AG08395 (cell line): ENCODE data around the gene MBP.

Experiments
- DNase-seq: peaks from one replicate; pipeline ENCODE4 v3.0.0; 2012; ENCODE audit warnings: mixed read lengths, low spot score

MBP gene

DNA sequence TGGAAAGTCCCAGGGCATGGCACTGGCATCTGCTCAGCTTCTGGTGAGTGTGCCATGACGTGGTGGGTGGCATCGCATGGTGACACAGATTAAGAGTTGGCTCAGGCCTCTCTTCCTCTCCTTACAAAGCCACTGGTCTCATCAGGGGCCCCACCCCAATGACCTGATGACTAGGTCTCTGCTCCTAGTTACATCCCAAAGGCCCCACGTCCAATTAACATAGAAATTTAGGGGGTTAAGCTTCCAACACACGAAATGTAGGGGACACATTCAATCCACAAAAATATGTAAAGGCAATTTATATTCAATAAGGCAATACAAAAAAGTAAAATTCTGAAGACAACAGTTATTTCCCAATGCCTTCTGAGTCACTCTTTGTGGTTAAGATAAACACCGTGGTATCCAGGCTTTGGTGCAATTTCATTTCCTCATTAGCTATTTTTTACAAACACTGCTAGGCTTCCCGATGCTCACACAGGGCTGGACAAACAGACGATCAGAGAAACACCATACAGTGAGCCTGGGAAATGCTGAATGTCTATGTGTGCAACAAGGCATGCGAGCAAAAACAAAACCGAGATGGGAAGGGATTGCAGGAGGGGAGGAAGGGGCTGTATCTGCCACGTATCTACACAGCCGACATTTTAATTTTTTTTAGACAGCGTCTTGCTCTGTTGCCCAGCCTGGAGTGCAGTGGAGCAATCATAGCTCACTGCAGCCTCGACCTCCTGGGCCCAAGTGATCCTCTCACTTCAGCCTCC, 67.2 kb downstream of the MBP start:
- peak; percentile 78 for DNase-seq

DNA sequence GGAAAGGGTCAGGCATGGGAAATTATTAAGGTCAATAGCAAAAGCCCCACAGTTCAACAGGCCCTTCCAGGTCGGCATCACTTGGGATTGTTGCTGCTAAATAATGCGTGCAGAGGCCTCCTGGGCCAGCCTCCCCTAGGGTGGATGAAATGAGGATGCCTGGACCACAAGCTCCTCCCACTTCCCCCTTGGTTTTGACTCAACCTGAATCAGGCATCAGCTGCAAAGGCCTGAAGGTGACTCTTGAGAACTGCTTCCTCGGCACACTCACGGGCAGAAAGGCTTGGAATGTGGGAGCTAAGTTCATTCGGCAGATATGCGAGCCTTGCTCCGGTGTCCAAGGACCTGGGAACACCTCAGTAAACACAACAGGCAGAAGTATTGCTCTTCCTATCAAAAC, 69.3 kb downstream of the MBP start:
- no peak for DNase-seq

DNA sequence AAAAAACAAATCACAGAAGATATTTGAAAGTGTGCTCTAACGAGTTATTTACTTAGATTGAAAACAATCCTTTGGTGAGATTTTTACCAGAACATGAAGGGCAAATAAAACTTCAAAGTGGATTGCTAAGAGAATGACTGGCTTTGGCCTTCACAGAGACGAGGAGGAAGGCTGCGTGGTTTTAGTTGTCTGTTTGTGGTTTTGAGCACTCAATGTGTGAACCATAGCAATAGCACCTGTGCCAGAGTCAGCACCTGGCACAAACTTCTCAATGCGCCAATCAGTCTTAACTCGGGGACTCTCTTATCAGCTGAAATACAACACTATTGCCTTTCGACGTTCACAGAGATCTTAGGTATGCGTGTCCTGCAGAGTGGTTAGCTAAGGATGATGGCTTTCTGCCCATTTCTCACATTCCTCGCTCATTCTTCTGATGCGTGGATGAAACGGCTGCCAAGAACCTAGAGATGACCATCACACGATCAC, 70.0 kb downstream of the MBP start:
- DNase-seq = no peak

DNA sequence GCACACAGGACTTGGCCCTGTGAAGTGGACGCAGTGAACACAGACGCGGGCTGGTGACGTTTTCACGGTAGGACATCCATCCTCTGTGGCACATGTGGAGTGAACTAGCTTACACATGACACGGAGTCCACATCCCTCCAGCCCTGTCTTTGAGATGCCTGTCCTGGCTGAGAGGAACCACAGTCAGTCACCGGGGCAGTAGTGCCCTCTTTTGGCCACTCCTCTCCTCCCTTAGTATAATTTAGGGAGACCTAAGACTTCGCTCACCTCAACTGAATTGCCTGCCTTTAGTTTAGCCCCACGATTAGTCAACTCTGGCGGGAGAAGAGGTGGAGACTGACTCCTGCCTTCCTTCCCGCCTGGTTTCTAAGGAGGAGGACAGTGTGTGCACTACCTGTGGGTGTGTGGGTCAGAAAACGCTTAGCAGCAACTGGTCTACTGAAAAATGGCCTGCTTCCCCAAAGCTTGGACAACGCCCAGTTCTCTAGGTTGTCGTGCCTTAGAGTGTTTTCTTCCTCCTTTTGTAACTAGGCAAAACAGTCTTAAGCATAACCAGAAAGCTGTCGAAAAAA, 70.6 kb downstream of the MBP start:
- DNase-seq = no peak

DNA sequence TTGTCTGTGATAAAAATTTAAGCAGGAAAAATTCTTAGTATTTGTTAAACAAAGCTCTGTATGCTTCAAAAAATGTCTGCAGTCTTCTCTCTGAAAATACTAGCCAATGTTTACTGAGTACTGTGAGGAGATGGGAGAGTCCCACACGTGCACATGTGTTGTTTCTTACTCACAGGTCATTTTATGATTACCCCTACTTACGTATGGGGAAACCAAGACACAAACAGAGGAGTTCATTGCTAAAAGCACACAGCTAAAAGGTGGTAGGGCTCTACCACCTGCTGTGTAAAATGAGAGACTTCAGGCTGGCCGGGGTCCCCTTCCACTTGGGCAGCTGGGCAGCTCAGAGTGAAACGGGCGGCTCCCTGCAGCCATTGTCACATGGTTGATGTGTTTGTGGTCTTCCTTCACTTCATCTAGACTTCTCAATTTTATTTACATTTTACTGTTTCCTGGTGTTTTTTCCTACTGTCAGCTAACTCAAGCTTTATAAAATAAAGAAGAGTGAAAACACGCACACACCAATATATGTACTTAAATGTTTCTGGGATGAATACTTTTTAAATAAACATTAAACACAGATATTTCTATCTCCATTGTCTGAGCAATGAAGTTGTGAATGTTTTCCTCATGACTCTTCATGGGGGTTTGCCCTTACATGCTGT, 71.2 kb downstream of the MBP start:
- no peak for DNase-seq

GRCh38 chr18:77060151-77060550, 72.4 kb downstream of the MBP start:
- DNase-seq = no peak

- no peak for DNase-seq
These were observed 73.2 kb downstream of the MBP start for GRCh38 chr18:77059294-77059916.

DNA sequence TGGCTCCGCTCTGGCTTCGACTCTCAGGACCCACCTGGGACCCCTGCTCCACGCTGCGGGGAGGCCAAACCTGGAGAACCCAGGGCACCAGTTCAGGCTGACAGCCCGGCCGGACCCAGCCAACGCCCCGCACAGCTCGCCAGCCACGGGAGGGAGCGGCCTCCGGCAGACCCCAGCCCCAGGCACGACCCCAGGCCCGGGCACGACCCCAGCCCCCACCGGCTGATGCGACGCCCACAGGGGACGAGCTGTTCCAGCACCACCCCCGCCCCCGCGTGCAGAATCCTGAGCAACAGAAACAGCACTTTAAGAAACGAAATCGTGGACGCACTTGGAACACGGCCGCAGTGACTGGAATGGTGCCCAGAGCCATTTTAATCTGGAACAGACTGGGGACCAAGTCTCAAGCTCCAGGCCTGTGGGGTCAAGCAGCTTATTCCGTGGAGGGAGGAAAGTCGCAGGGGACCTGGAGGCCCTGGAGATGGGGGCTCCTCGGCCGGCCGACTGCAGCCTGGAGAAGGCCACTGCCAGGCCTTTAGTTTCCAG, 74.2 kb downstream of the MBP start:
- no peak for DNase-seq

DNA sequence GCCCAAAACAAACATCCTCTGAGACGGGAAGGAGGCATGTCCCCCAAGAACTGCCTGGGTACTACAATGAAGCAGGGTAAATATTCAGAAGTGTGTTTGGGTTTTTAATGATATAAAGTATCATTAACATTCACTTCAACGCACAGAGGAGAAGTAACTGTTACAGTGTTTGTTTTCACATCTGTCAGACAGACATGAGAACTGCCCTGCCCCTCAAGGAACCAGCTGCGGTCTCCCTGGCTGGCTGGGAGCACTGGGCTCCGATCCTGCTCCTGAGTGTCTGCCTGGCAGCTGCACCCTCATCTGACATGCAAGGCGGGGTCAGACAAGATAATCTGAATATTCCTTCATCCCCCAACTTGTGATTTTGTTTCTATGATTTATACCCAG, 75.6 kb downstream of the MBP start:
- DNase-seq = peak; percentile 45

DNA sequence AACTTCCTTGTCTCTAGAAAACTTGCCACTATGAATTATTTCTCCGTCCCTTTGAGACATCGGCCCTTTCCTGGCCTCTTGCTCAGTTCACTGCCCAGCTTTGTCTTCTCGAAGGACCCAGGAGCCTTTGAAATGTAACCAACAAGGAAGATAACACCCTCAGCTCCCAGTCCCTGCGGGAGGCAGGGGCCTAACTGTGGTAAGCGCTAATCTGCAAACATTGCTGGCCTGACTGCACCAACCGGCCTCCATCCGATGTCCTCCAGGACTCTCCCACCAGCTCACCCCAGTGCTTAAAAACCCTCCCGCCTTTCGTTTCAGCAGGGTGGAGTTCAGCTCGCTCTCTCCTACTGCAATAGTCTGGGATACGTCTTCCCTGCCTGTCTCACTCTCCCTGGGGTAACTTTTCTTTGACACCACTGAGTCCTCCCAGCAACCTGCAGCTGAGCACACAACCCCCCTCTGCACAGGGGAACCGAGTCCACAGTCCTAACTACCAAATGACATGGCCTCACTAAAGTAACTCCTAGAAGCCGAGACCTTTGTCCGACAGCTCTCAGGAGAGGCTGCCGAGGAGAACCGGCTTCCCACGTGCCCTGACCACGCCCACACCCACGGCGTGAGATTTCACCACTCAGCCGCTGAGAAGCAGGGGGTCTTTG, 76.1 kb downstream of the MBP start:
- no peak for DNase-seq

- DNase-seq = no peak
These were observed 76.9 kb downstream of the MBP start for GRCh38 chr18:77055429-77056300.

DNA sequence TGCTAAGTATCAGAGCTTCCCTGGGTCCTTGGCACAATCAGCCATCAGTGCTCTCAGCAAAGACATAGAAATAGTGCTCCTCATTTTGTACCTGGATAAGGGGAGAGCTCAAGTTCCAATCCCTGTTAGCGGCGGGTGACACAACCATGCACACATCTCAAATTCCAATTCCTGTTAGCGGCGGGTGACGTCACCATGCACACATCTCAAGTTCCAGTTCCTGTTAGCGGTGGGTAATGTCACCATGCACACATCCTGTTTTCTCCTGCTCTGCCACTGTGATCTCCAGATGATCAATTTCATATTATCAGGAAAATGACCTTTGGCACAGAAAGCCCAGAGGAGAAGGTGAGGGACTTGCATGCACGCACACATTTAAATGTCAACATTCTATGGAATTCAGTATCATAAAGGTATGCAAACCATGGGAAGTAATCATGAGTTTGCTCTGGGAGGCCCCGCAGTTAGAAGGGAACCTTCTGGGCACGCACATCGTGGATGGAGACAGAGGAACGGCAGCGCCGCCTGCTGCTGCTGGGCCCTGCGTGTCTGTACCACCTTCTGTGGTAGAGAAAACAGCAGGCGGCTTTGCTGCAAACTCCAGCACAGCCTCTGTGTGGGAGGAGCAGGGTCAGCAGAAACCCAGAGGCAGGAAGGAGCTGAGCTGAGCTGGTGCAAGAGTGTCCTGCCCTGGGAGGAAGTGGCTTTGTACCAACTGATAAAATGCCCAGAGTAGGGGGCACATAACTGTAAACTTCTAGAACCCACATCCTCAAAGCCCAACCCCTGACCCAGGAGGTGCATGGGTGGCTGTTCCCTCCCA, 77.8 kb downstream of the MBP start:
- DNase-seq = peak; percentile 74

DNA sequence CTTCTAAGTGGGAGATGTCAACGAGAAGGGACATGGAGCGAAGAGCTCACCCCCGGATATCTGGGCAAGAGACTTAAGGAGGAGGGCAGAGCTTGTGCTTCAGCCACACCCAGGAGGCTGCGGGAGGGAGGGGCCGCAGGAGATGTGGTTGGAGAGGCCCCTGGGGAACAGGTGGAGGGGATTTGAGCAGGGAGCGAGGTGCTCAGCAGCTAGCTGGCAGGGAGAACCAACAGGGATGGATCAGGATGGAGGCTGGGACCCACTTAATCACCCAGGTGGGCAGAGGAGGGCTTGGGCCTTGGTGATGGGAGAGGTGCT, 78.3 kb downstream of the MBP start:
- DNase-seq = no peak

DNA sequence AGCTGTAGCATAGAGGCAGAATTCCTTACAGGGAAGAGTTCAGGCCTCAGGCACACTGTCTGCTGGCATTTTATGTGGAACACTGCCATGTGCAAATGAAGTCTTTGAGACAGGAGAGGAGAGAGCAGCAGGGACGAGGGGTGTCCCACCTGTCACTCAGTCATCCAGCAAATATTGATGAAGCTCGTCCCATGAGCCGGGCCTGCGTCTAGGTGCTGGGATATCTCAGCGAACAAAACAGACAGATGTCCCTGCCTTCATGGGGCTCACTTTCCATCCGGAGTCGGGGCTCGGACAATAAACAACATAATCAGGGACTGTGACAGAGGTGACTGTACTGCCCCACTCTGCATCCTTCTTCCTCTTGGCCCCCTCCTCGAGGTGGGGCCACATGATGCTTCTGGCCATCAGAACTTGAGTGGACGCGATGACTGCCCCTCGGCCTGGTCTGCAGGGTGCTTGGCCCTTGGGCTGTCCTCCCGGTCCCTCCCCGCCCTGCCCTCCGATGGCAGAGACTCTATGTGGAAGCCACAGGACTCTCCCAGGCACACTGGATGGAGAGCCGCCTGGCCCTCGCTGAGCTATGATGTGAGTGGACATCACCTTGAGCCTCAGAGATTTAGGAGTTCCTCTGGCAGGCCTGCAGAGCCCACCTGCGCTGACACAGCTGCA, 78.8 kb downstream of the MBP start:
- no peak for DNase-seq

GRCh38 chr18:77052983-77053309, 79.6 kb downstream of the MBP start:
- no peak for DNase-seq

GRCh38 chr18:77052297-77052982, 80.1 kb downstream of the MBP start:
- no peak for DNase-seq

DNA sequence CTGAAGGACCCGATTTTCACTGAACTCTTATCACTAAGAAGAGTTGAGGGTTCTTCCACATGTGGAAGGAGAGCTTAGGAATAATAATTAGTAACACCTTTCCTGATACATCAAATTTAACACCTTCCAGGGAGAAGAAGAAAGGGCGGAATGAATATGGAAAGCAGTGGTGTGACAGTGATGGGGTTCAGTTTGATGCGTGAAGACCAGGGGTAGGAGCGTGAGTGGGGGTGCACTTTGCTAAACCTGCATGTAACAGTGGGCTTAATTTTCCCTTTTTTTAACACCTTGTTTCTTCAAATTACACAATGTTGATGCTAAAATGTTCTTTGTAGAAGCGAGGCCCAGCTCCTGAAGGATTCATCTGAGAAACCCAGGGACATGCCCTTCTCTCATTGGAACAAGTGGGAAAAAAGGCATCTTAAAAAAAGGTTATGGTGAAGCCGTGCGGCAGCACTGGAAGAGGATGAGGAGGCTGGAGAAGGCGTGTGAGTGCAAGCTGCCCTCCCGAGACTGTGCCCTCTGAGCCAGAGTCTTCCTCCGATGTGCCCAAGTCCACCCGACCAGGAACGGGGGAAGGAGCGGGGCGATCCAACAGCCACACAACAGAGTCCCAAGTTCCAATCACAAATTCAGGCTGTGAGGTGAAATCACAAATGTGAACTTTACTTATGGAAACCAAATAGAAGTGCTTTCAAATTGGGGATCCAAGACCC, 80.8 kb downstream of the MBP start:
- DNase-seq = no peak

DNA sequence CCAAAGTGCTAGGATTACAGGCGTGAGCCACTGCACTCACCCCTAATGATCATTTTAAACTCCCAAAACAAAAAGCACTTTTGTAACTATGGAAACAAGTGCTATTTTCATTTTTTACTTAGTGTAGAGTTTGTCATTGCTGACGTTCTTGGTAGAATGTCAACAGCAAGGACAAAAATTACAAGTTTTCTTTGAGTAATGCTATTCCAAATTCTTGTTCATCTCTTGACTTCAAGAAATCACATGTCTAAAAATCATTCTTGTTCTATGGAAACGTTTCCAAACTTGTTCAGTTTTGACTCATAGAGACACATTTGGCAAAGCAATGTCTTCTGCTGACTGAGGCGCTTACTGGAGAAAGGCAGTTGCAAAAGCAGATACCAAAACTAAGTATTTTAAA, 82.6 kb downstream of the MBP start:
- DNase-seq = no peak
